ENCODE results near the gene CEP83. TPM values are rescaled to one million over a fixed set of nuclear protein-coding genes. Genes with fewer than 3 reads are reported as not detected.

Gene CEP83
- total RNA-seq, 1 experiment from 2014 or later, result 19.2 TPM

DNA sequence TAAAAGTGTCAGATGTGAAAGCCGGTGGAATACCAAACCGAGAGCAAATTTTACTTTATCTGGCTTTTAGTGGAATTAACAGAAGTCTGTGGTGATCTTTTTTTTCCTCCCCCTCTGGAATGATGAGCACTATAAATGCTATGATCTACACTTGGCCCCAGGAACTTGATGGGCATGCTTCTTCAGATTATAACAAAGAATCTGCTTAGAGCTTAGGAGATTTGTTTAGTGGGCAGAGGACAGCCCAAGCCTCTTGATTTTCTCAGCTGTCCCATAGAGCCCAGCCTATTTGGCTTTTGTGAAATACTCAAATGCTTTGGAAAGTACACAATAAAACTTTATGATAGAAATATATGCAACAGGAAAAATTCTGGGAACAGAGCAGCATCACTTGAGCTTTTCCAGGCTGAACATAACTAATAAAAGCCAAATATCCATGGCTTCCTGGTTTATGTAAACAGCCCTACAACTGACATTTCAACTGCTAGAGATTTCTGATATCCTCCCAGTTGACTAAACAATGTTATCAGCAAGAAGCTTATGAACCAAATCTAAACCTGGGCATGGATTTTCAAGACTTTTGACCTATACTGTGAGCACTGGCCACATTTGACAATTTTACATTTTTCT lies 161.7 kb downstream of the CEP83 start:
- Histone ChIP-seq H3K4me3 (replicated peaks in 1 of 2; ENCODE audit: low read depth in 1 of 2, low read length in 2 of 2) (no peak overlapping the region), H3K79me2 (ENCODE audit: insufficient read depth, low read length) (no peaks in the 10 kb centered on the region), H3K9ac (ENCODE audit: low read length) (no peak overlapping the region), H3K4me2 (ENCODE audit: low read length) (no peak overlapping the region), H3K9me2 (ENCODE audit: insufficient read depth) (no peaks in the 10 kb centered on the region), H3K36me3 (ENCODE audit: control insufficient read depth in 1 of 2, insufficient read depth in 2 of 2, low read length in 2 of 2) (no peaks in the 10 kb centered on the region), H2AFZ (ENCODE audit: low read depth, low read length, poor library complexity, severe bottlenecking) (no peak overlapping the region), H4K20me1 (ENCODE audit: insufficient read depth) (no peaks in the 10 kb centered on the region), H3K4me1 (ENCODE audit: control insufficient read depth in 1 of 2, insufficient read depth in 2 of 2, low read length in 2 of 2) (no peaks in the 10 kb centered on the region), H3K27me3 (ENCODE audit: insufficient read depth, low read length) (no peaks in the 10 kb centered on the region), H3K9me3 (ENCODE audit: control insufficient read depth in 1 of 2, insufficient read depth in 1 of 2, low read depth in 1 of 2, low read length in 2 of 2) (no peaks in the 10 kb centered on the region), H3K27ac (ENCODE audit: low read depth, low read length) (no peak overlapping the region)
- BruUV-seq (replicated peaks), result no TSS peak
- ChIA-PET POLR2A (no interaction called here), CTCF (no interaction called here), RAD21 (ENCODE audit: low non-redundant PET in 1 of 2, low total read pairs in 2 of 2, uncharacterized antibody in 2 of 2, unreplicated experiment in 2 of 2) (no interaction called here)
- TF ChIP-seq SRF (IDR thresholded peaks at IDR 0.05; ENCODE audit: low read depth), result no peak
- TF ChIP-seq, protein P1, sequence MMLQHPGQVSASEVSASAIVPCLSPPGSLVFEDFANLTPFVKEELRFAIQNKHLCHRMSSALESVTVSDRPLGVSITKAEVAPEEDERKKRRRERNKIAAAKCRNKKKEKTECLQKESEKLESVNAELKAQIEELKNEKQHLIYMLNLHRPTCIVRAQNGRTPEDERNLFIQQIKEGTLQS (IDR thresholded peaks at IDR 0.05), result no peak
- TF ChIP-seq, protein P2, sequence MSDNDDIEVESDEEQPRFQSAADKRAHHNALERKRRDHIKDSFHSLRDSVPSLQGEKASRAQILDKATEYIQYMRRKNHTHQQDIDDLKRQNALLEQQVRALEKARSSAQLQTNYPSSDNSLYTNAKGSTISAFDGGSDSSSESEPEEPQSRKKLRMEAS (IDR thresholded peaks at IDR 0.05), result no peak
- TF ChIP-seq, protein P3, sequence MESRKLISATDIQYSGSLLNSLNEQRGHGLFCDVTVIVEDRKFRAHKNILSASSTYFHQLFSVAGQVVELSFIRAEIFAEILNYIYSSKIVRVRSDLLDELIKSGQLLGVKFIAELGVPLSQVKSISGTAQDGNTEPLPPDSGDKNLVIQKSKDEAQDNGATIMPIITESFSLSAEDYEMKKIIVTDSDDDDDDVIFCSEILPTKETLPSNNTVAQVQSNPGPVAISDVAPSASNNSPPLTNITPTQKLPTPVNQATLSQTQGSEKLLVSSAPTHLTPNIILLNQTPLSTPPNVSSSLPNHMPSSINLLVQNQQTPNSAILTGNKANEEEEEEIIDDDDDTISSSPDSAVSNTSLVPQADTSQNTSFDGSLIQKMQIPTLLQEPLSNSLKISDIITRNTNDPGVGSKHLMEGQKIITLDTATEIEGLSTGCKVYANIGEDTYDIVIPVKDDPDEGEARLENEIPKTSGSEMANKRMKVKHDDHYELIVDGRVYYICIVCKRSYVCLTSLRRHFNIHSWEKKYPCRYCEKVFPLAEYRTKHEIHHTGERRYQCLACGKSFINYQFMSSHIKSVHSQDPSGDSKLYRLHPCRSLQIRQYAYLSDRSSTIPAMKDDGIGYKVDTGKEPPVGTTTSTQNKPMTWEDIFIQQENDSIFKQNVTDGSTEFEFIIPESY (IDR thresholded peaks at IDR 0.05; ENCODE audit: extremely low read depth, insufficient replicate concordance, low read length), result no peak
- TF ChIP-seq JUND (IDR thresholded peaks at IDR 0.05), result no peak
- TF ChIP-seq SP1 (IDR thresholded peaks at IDR 0.05; ENCODE audit: low read depth), result no peak
- no peak for TF ChIP-seq ZFX (IDR thresholded peaks at IDR 0.05)
- no peak for TF ChIP-seq FOSL1 (IDR thresholded peaks at IDR 0.05; ENCODE audit: low read depth)
- TF ChIP-seq POLR2AphosphoS5 (IDR thresholded peaks at IDR 0.05; ENCODE audit: low read depth, low read length), result no peak
- TF ChIP-seq ZNF274 (IDR thresholded peaks at IDR 0.05; ENCODE audit: low read depth, low read length), result no peak
- no peak for TF ChIP-seq ELF1 (IDR thresholded peaks at IDR 0.05; ENCODE audit: borderline replicate concordance, low read depth)
- TF ChIP-seq CEBPB (IDR thresholded peaks at IDR 0.05; ENCODE audit: low read depth), result no peak
- TF ChIP-seq EZH2 (IDR thresholded peaks at IDR 0.05), result no peak
- TF ChIP-seq SIN3A (IDR thresholded peaks at IDR 0.05; ENCODE audit: low read depth), result no peak
- ATAC-seq (no peak), DNase-seq (ENCODE audit: low read depth, low spot score) (no peak)
- intact Hi-C loops (cut with micrococcal nuclease), result no loop called here

Data from HCT116 (cell line).